Measurements from ENCODE around the gene PSPH. TPM values are rescaled to one million over a fixed set of nuclear protein-coding genes. Genes with fewer than 3 reads are reported as not detected.

The PSPH gene
- total RNA-seq, 1 experiment from 2014 or later = 103 TPM

Other genes with a start within 250 kb of the PSPH start
- not detected in 2 replicates for gene SEPTIN14, start 188.7 kb downstream of the PSPH start, total RNA-seq (2014; rRNA removed)
- 1.7 and 2.1 TPM in 2 replicates for gene ZNF713, start 164.0 kb downstream of the PSPH start, total RNA-seq (2014; rRNA removed)
- 18.4 and 19.3 TPM in 2 replicates for gene MRPS17, start 99.6 kb downstream of the PSPH start, total RNA-seq (2014; rRNA removed)
- 60.9 and 75.7 TPM in 2 replicates for gene NIPSNAP2, start 86.9 kb downstream of the PSPH start, total RNA-seq (2014; rRNA removed)
- 318 and 320 TPM in 2 replicates for gene CCT6A, start 321 bp upstream of the PSPH start, total RNA-seq (2014; rRNA removed)
- 252 and 253 TPM in 2 replicates for gene SUMF2, start 12.8 kb upstream of the PSPH start, total RNA-seq (2014; rRNA removed)
- 0.38 and 0.46 TPM in 2 replicates for gene PHKG1, start 41.5 kb upstream of the PSPH start, total RNA-seq (2014; rRNA removed)
- 641 and 683 TPM in 2 replicates for gene CHCHD2, start 55.0 kb upstream of the PSPH start, total RNA-seq (2014; rRNA removed)
- not detected in 2 replicates for gene NUPR2, start 65.0 kb upstream of the PSPH start, total RNA-seq (2014; rRNA removed)

Data from LHCN-M2 (cell line).